Right forelimb (tissue), 1 donor: ENCODE data around the gene LLGL2.
A peak's percentile ranks its signal among the peaks of the same experiment; 100 is the strongest.

Experiments used
- DNase-seq: peaks from one replicate; pipeline ENCODE4 v3.0.0-alpha.2; 2018

The LLGL2 gene

GRCh38 chr17:75523647-75524046 is 1.9 kb upstream of the LLGL2 start:
- no peak for DNase-seq

- DNase-seq = peak; percentile 44
Measured at GRCh38 chr17:75524269-75524969, 1.1 kb upstream of the LLGL2 start.

- peak; percentile 45 for DNase-seq
Measured at GRCh38 chr17:75525806-75526554, 483 bp downstream of the LLGL2 start.

- DNase-seq = no peak
Measured at GRCh38 chr17:75526555-75527270, 1.2 kb downstream of the LLGL2 start.

- DNase-seq = peak; percentile 23
Measured at GRCh38 chr17:75530837-75531720, 5.6 kb downstream of the LLGL2 start.

GRCh38 chr17:75531721-75532072 is 6.2 kb downstream of the LLGL2 start:
- no peak for DNase-seq

- DNase-seq = no peak
Measured at GRCh38 chr17:75535119-75535537, 9.6 kb downstream of the LLGL2 start.

GRCh38 chr17:75535871-75536270 is 10.4 kb downstream of the LLGL2 start:
- no peak for DNase-seq

- no peak for DNase-seq
Measured at GRCh38 chr17:75536366-75536765, 10.9 kb downstream of the LLGL2 start.

GRCh38 chr17:75539967-75540729 is 14.7 kb downstream of the LLGL2 start:
- DNase-seq = no peak

GRCh38 chr17:75540923-75541503 is 15.5 kb downstream of the LLGL2 start:
- DNase-seq = no peak

GRCh38 chr17:75542229-75542628 is 16.7 kb downstream of the LLGL2 start:
- no peak for DNase-seq

- no peak for DNase-seq
Measured at GRCh38 chr17:75542728-75543336, 17.3 kb downstream of the LLGL2 start.

GRCh38 chr17:75544250-75544649 is 18.8 kb downstream of the LLGL2 start:
- no peak for DNase-seq

- no peak for DNase-seq
Measured at GRCh38 chr17:75546181-75546580, 20.7 kb downstream of the LLGL2 start.

- DNase-seq = no peak
Measured at GRCh38 chr17:75547091-75547490, 21.6 kb downstream of the LLGL2 start.

- DNase-seq = no peak
Measured at GRCh38 chr17:75548813-75549212, 23.3 kb downstream of the LLGL2 start.

- no peak for DNase-seq
Measured at GRCh38 chr17:75549246-75550138, 24.0 kb downstream of the LLGL2 start.

GRCh38 chr17:75550139-75550465 is 24.6 kb downstream of the LLGL2 start:
- DNase-seq = no peak

- no peak for DNase-seq
Measured at GRCh38 chr17:75551266-75551665, 25.8 kb downstream of the LLGL2 start.
